ENCODE data around the gene UNC13A.
"Not testable (repeated sequence)": the region's sequence is repeated elsewhere in the genome, so short reads cannot be mapped to it uniquely, and the experiment has no call there.

Gene UNC13A

GRCh38 chr19:17577457-17578097 lies 110.6 kb downstream of the UNC13A start:
- DNase-seq (ENCODE audit: low spot score): no peak
- TF ChIP-seq, protein P1, sequence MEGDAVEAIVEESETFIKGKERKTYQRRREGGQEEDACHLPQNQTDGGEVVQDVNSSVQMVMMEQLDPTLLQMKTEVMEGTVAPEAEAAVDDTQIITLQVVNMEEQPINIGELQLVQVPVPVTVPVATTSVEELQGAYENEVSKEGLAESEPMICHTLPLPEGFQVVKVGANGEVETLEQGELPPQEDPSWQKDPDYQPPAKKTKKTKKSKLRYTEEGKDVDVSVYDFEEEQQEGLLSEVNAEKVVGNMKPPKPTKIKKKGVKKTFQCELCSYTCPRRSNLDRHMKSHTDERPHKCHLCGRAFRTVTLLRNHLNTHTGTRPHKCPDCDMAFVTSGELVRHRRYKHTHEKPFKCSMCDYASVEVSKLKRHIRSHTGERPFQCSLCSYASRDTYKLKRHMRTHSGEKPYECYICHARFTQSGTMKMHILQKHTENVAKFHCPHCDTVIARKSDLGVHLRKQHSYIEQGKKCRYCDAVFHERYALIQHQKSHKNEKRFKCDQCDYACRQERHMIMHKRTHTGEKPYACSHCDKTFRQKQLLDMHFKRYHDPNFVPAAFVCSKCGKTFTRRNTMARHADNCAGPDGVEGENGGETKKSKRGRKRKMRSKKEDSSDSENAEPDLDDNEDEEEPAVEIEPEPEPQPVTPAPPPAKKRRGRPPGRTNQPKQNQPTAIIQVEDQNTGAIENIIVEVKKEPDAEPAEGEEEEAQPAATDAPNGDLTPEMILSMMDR (IDR thresholded peaks at IDR 0.05; ENCODE audit: extremely low read depth, missing control alignments): no peak

- TF ChIP-seq, protein P1 (IDR thresholded peaks at IDR 0.05; ENCODE audit: extremely low read depth, missing control alignments): no peak
- DNase-seq (ENCODE audit: low spot score): peak; percentile 34
Observed at GRCh38 chr19:17576758-17577456, 111.2 kb downstream of the UNC13A start.

GRCh38 chr19:17575871-17576757 lies 112.0 kb downstream of the UNC13A start:
- DNase-seq (ENCODE audit: low spot score): no peak
- TF ChIP-seq, protein P1 (IDR thresholded peaks at IDR 0.05; ENCODE audit: extremely low read depth, missing control alignments): no peak

GRCh38 chr19:17572638-17573037 lies 115.5 kb downstream of the UNC13A start:
- TF ChIP-seq, protein P1 (IDR thresholded peaks at IDR 0.05; ENCODE audit: extremely low read depth, missing control alignments): no peak
- no peak for DNase-seq (ENCODE audit: low spot score)

DNA sequence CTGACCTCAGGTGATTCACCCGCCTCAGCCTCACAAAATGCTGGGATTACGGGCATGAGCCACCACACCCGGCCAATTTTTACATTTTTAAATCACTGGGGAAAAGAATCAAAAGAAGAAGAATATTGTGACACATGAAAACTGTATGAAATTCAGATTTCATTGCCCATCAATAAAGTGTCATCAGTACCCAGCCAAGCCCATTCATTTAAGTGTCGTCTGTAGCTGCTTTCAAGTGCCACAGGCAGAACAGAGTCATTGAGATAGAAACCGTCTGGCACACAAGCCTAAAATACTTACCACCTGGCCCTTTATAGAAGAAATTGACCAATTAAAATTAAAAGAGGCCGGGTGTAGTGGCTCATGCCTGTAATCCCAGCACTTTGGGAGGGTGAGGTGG lies 117.4 kb downstream of the UNC13A start:
- TF ChIP-seq, protein P1 (IDR thresholded peaks at IDR 0.05; ENCODE audit: extremely low read depth, missing control alignments): no peak
- DNase-seq (ENCODE audit: low spot score): no peak

DNA sequence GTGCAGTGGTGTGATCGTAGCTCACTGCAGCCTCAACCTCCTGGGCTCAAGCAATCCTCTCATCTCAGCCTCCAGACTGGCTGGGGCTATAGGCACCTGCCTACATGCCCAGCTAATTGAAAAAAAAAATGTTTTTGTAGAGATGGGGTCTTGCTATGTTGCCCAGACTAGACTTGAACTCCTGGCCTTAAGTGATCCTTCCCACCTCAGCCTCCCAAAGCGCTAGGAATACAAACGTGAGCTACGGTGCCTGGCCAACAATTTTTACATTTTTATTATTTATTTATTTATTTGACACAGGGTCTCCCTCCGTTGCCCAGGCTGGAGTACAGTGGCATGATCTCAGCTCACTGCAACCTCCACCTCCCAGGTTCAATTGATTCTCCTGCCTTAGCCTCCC lies 117.9 kb downstream of the UNC13A start:
- DNase-seq (ENCODE audit: low spot score): not testable (repeated sequence)

DNA sequence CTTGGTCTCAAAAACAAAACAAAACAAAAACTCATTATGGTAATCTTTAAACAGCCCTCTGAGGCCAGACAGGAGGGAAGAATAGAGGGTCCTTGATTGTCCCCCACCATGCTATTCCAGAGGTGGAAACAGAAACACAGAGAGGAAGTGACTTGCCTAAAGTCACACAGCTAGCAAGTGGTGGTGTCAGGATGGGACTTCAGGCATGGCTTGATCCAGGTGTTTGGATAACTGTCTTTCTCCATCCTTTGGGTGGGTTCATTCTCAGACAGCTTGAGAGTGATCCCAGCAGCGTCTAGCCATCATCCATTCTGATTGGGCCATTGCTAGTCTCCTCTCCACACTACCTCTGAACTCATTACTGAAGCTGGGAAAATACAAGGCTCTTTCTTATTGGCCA lies 120.2 kb downstream of the UNC13A start:
- TF ChIP-seq, protein P1 (IDR thresholded peaks at IDR 0.05; ENCODE audit: extremely low read depth, missing control alignments): no peak
- no peak for DNase-seq (ENCODE audit: low spot score)
